Measurements from ENCODE around the gene TXN.

Gene TXN

GRCh38 chr9:110256380-110257096 is at the start of gene TXN:
TXN (minus strand) TSS chr9:110256507; CDS start chr9:110256435, 72 bp downstream.
- Mint-ChIP-seq H3K9me3 (no peaks in the 10 kb centered on the region), H3K27ac (ENCODE audit: low read depth) (peak within 1 kb of the TSS; percentile 86), H3K27me3 (no peaks in the 10 kb centered on the region), H3K36me3 (ENCODE audit: insufficient read depth) (peaks cover 6% of the 10 kb centered on the region), H3K4me3 (peak within 1 kb of the TSS; percentile 96), H3K4me1 (peaks cover 42% of the 10 kb centered on the region)
- peak; percentile 71 for ATAC-seq (replicated peaks; ENCODE audit: extremely low read depth, poor library complexity, severe bottlenecking)
- peak; percentile 55 to 60 for DNase-seq (ENCODE audit: low spot score in 2 of 2)

- no peak overlapping the region for H3K4me3 Mint-ChIP-seq
- DNase-seq (ENCODE audit: low spot score in 2 of 2) (no peak), ATAC-seq (replicated peaks; ENCODE audit: extremely low read depth, poor library complexity, severe bottlenecking) (no peak)
- no peak overlapping the region for H3K27ac Mint-ChIP-seq (ENCODE audit: low read depth)
- no peaks in the 10 kb centered on the region for H3K4me1 Mint-ChIP-seq
- no peaks in the 10 kb centered on the region for H3K36me3 Mint-ChIP-seq (ENCODE audit: insufficient read depth)
- H3K9me3 Mint-ChIP-seq: no peaks in the 10 kb centered on the region
- H3K27me3 Mint-ChIP-seq: peaks cover 57% of the 10 kb centered on the region
Observed at GRCh38 chr9:110303133-110303532, 46.8 kb upstream of the TXN start.

- DNase-seq (ENCODE audit: low spot score in 2 of 2) (no peak), ATAC-seq (replicated peaks; ENCODE audit: extremely low read depth, poor library complexity, severe bottlenecking) (no peak)
- Mint-ChIP-seq H3K27ac (ENCODE audit: low read depth) (no peak overlapping the region), H3K36me3 (ENCODE audit: insufficient read depth) (no peaks in the 10 kb centered on the region), H3K4me3 (no peak overlapping the region), H3K4me1 (no peaks in the 10 kb centered on the region), H3K27me3 (peaks cover 48% of the 10 kb centered on the region), H3K9me3 (no peaks in the 10 kb centered on the region)
Observed at GRCh38 chr9:110298043-110298605, 41.8 kb upstream of the TXN start.

GRCh38 chr9:110293248-110293647 is 36.9 kb upstream of the TXN start:
- DNase-seq (ENCODE audit: low spot score in 2 of 2) (no peak), ATAC-seq (replicated peaks; ENCODE audit: extremely low read depth, poor library complexity, severe bottlenecking) (no peak)
- no peak overlapping the region for H3K27ac Mint-ChIP-seq (ENCODE audit: low read depth)
- H3K9me3 Mint-ChIP-seq: no peaks in the 10 kb centered on the region
- H3K27me3 Mint-ChIP-seq: peaks cover 33% of the 10 kb centered on the region
- H3K36me3 Mint-ChIP-seq (ENCODE audit: insufficient read depth): no peaks in the 10 kb centered on the region
- no peak overlapping the region for H3K4me3 Mint-ChIP-seq
- H3K4me1 Mint-ChIP-seq: no peaks in the 10 kb centered on the region

GRCh38 chr9:110291921-110292557 is 35.7 kb upstream of the TXN start:
- Mint-ChIP-seq H3K36me3 (ENCODE audit: insufficient read depth) (no peaks in the 10 kb centered on the region), H3K4me1 (no peaks in the 10 kb centered on the region), H3K27me3 (peaks cover 28% of the 10 kb centered on the region), H3K9me3 (no peaks in the 10 kb centered on the region), H3K27ac (ENCODE audit: low read depth) (no peak overlapping the region), H3K4me3 (no peak overlapping the region)
- DNase-seq (ENCODE audit: low spot score in 2 of 2) (no peak), ATAC-seq (replicated peaks; ENCODE audit: extremely low read depth, poor library complexity, severe bottlenecking) (no peak)

GRCh38 chr9:110290001-110290400 is 33.7 kb upstream of the TXN start:
- no peaks in the 10 kb centered on the region for H3K4me1 Mint-ChIP-seq
- H3K9me3 Mint-ChIP-seq: no peaks in the 10 kb centered on the region
- H3K27me3 Mint-ChIP-seq: peaks cover 12% of the 10 kb centered on the region
- no peaks in the 10 kb centered on the region for H3K36me3 Mint-ChIP-seq (ENCODE audit: insufficient read depth)
- no peak overlapping the region for H3K27ac Mint-ChIP-seq (ENCODE audit: low read depth)
- ATAC-seq (replicated peaks; ENCODE audit: extremely low read depth, poor library complexity, severe bottlenecking) (no peak), DNase-seq (ENCODE audit: low spot score in 2 of 2) (no peak)
- H3K4me3 Mint-ChIP-seq: no peak overlapping the region

- H3K4me3 Mint-ChIP-seq: no peak overlapping the region
- H3K36me3 Mint-ChIP-seq (ENCODE audit: insufficient read depth): no peaks in the 10 kb centered on the region
- H3K27me3 Mint-ChIP-seq: peaks cover 14% of the 10 kb centered on the region
- H3K4me1 Mint-ChIP-seq: no peaks in the 10 kb centered on the region
- DNase-seq (ENCODE audit: low spot score in 2 of 2): no peak
- H3K27ac Mint-ChIP-seq (ENCODE audit: low read depth): no peak overlapping the region
- no peak for ATAC-seq (replicated peaks; ENCODE audit: extremely low read depth, poor library complexity, severe bottlenecking)
- no peaks in the 10 kb centered on the region for H3K9me3 Mint-ChIP-seq
Observed at GRCh38 chr9:110288503-110288902, 32.2 kb upstream of the TXN start.

- ATAC-seq (replicated peaks; ENCODE audit: extremely low read depth, poor library complexity, severe bottlenecking): no peak
- no peaks in the 10 kb centered on the region for H3K4me1 Mint-ChIP-seq
- H3K36me3 Mint-ChIP-seq (ENCODE audit: insufficient read depth): no peaks in the 10 kb centered on the region
- H3K4me3 Mint-ChIP-seq: no peak overlapping the region
- no peak for DNase-seq (ENCODE audit: low spot score in 2 of 2)
- no peaks in the 10 kb centered on the region for H3K9me3 Mint-ChIP-seq
- peaks cover 27% of the 10 kb centered on the region for H3K27me3 Mint-ChIP-seq
- H3K27ac Mint-ChIP-seq (ENCODE audit: low read depth): no peak overlapping the region
Observed at GRCh38 chr9:110287289-110287680, 31.0 kb upstream of the TXN start.

GRCh38 chr9:110284211-110284844 is 28.0 kb upstream of the TXN start:
- Mint-ChIP-seq H3K27ac (ENCODE audit: low read depth) (no peak overlapping the region), H3K9me3 (no peaks in the 10 kb centered on the region), H3K4me3 (no peak overlapping the region), H3K4me1 (no peaks in the 10 kb centered on the region), H3K36me3 (ENCODE audit: insufficient read depth) (no peaks in the 10 kb centered on the region), H3K27me3 (peaks cover 50% of the 10 kb centered on the region)
- ATAC-seq (replicated peaks; ENCODE audit: extremely low read depth, poor library complexity, severe bottlenecking): no peak
- no peak for DNase-seq (ENCODE audit: low spot score in 2 of 2)

GRCh38 chr9:110283751-110284150 is 27.4 kb upstream of the TXN start:
- DNase-seq (ENCODE audit: low spot score in 2 of 2) (no peak), ATAC-seq (replicated peaks; ENCODE audit: extremely low read depth, poor library complexity, severe bottlenecking) (no peak)
- H3K27me3 Mint-ChIP-seq: peaks cover 55% of the 10 kb centered on the region
- no peak overlapping the region for H3K4me3 Mint-ChIP-seq
- H3K9me3 Mint-ChIP-seq: no peaks in the 10 kb centered on the region
- no peak overlapping the region for H3K27ac Mint-ChIP-seq (ENCODE audit: low read depth)
- H3K4me1 Mint-ChIP-seq: no peaks in the 10 kb centered on the region
- H3K36me3 Mint-ChIP-seq (ENCODE audit: insufficient read depth): no peaks in the 10 kb centered on the region

- peaks cover 61% of the 10 kb centered on the region for H3K27me3 Mint-ChIP-seq
- no peak for ATAC-seq (replicated peaks; ENCODE audit: extremely low read depth, poor library complexity, severe bottlenecking)
- H3K36me3 Mint-ChIP-seq (ENCODE audit: insufficient read depth): no peaks in the 10 kb centered on the region
- H3K9me3 Mint-ChIP-seq: no peaks in the 10 kb centered on the region
- no peak overlapping the region for H3K27ac Mint-ChIP-seq (ENCODE audit: low read depth)
- H3K4me3 Mint-ChIP-seq: no peak overlapping the region
- DNase-seq (ENCODE audit: low spot score in 2 of 2): no peak
- no peaks in the 10 kb centered on the region for H3K4me1 Mint-ChIP-seq
Observed at GRCh38 chr9:110282739-110283081, 26.4 kb upstream of the TXN start.

GRCh38 chr9:110282018-110282738 is 25.9 kb upstream of the TXN start:
- no peaks in the 10 kb centered on the region for H3K9me3 Mint-ChIP-seq
- ATAC-seq (replicated peaks; ENCODE audit: extremely low read depth, poor library complexity, severe bottlenecking): no peak
- H3K36me3 Mint-ChIP-seq (ENCODE audit: insufficient read depth): no peaks in the 10 kb centered on the region
- peaks cover 61% of the 10 kb centered on the region for H3K27me3 Mint-ChIP-seq
- H3K27ac Mint-ChIP-seq (ENCODE audit: low read depth): no peak overlapping the region
- no peak overlapping the region for H3K4me3 Mint-ChIP-seq
- DNase-seq (ENCODE audit: low spot score in 2 of 2): no peak
- H3K4me1 Mint-ChIP-seq: no peaks in the 10 kb centered on the region

All from central memory CD8-positive, alpha-beta T cell (primary cell).